RWPE2 (cell line): ENCODE measurements around the gene BICDL2.
"Not testable (repeated sequence)": the region's sequence is repeated elsewhere in the genome, so short reads cannot be mapped to it uniquely, and the experiment has no call there.

Experiments
- ATAC-seq: fragments of 200-7000 bp; cut with Tn5 transposase; 3 replicates; pipeline ENCODE4 v1.9.1; 2021; ENCODE audit warnings: low read depth
- DNase-seq: peaks from one replicate; pipeline ENCODE4 v3.0.0-alpha.2; 2020; ENCODE audit warnings: low spot score
- H3K27ac ChIP-seq: fragments of 450-650 bp; 2 replicates; pipeline ENCODE4 v1.5.1; 2017; ENCODE audit warnings: mild to moderate bottlenecking; ENCODE audit not compliant: poor library complexity, severe bottlenecking
- H3K27me3 ChIP-seq: fragments of 250-450 bp; sonication (Bioruptor Pico); 2 replicates; pipeline ENCODE4 v1.5.1; 2021; ENCODE audit warnings: mild to moderate bottlenecking, moderate library complexity; ENCODE audit not compliant: insufficient read depth, poor library complexity, severe bottlenecking
- H3K36me3 ChIP-seq: fragments of 250-450 bp; sonication (Bioruptor Pico); 2 replicates; pipeline ENCODE4 v1.5.1; 2020; ENCODE audit warnings: low read depth, mild to moderate bottlenecking, moderate library complexity
- H3K4me1 ChIP-seq: fragments of 250-450 bp; sonication (Bioruptor Pico); 2 replicates; pipeline ENCODE4 v1.5.1; 2021; ENCODE audit warnings: mild to moderate bottlenecking, moderate library complexity; ENCODE audit not compliant: insufficient read depth, poor library complexity, severe bottlenecking
- H3K4me3 ChIP-seq: fragments of 250-450 bp; sonication (Bioruptor Pico); 2 replicates; pipeline ENCODE4 v1.5.1; 2021; ENCODE audit warnings: mild to moderate bottlenecking, moderate library complexity; ENCODE audit not compliant: severe bottlenecking
- H3K9me3 ChIP-seq: fragments of 250-450 bp; sonication (Bioruptor Pico); 2 replicates; pipeline ENCODE4 v1.5.1; 2021; ENCODE audit warnings: mild to moderate bottlenecking, moderate library complexity; ENCODE audit not compliant: severe bottlenecking
- TF ChIP-seq, protein P1 (sequence below): fragments of 450-650 bp; IDR thresholded peaks from one replicate; pipeline ENCODE4 v1.5.1; 2017; ENCODE audit warnings: mild to moderate bottlenecking, moderate library complexity; ENCODE audit not compliant: poor library complexity, severe bottlenecking

BICDL2 gene

DNA sequence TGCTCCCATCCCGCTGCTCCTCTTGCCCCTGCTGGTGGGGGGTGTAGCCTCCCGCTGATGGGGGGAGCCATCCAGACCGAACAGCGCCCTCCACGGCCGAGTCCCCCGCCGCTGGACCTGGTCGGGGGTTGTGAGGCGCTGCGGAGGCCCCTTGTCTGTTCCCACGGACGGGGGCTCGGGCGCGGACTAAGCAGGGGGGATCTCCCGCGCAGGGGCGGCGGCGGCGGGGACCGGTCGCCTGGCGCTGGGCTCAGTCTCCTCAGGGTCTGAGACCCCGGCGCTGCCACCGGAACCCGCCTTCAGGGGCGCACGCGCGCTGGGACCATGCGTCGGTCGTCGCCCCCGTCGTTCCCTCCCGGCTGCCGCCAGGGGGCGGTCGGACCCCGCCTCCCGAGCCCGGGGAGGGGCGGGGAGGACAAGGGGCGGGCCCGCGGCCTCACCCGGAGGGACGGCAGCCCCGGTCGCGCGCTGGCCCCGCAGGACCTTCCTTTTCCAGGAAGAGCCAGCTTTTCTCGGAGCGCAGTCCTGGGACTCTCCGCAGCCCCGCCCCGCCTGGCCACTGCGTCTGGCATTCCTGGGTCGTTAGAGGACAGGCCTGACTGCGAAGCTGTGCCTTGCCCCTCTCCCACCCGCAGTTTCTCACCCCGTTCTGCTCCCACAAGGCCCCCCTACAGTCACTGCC, 22.4 kb upstream of the BICDL2 start:
- H3K36me3 ChIP-seq: no peaks in the 10 kb centered on the region
- DNase-seq: no peak
- peak; percentile 87 for ATAC-seq
- H3K27ac ChIP-seq: peak overlapping the region; percentile 35
- no peaks in the 10 kb centered on the region for H3K27me3 ChIP-seq
- TF ChIP-seq, protein P1, sequence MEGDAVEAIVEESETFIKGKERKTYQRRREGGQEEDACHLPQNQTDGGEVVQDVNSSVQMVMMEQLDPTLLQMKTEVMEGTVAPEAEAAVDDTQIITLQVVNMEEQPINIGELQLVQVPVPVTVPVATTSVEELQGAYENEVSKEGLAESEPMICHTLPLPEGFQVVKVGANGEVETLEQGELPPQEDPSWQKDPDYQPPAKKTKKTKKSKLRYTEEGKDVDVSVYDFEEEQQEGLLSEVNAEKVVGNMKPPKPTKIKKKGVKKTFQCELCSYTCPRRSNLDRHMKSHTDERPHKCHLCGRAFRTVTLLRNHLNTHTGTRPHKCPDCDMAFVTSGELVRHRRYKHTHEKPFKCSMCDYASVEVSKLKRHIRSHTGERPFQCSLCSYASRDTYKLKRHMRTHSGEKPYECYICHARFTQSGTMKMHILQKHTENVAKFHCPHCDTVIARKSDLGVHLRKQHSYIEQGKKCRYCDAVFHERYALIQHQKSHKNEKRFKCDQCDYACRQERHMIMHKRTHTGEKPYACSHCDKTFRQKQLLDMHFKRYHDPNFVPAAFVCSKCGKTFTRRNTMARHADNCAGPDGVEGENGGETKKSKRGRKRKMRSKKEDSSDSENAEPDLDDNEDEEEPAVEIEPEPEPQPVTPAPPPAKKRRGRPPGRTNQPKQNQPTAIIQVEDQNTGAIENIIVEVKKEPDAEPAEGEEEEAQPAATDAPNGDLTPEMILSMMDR: peak; percentile 98
- H3K9me3 ChIP-seq: no peaks in the 10 kb centered on the region
- no peaks in the 10 kb centered on the region for H3K4me1 ChIP-seq
- H3K4me3 ChIP-seq: peak overlapping the region; percentile 98

- ATAC-seq (peak; percentile 40), DNase-seq (no peak)
- Histone ChIP-seq H3K36me3 (no peaks in the 10 kb centered on the region), H3K9me3 (no peaks in the 10 kb centered on the region), H3K4me3 (peak overlapping the region; percentile 98), H3K4me1 (no peaks in the 10 kb centered on the region), H3K27ac (peak overlapping the region; percentile 35), H3K27me3 (no peaks in the 10 kb centered on the region)
- TF ChIP-seq, protein P1: no peak
These were observed 21.6 kb upstream of the BICDL2 start for GRCh38 chr16:3058139-3059030.

- no peaks in the 10 kb centered on the region for H3K9me3 ChIP-seq
- no peak overlapping the region for H3K27ac ChIP-seq
- DNase-seq: no peak
- H3K4me1 ChIP-seq: no peaks in the 10 kb centered on the region
- H3K36me3 ChIP-seq: no peaks in the 10 kb centered on the region
- H3K4me3 ChIP-seq: no peak overlapping the region
- no peaks in the 10 kb centered on the region for H3K27me3 ChIP-seq
- no peak for ATAC-seq
- TF ChIP-seq, protein P1: no peak
These were observed 20.7 kb upstream of the BICDL2 start for GRCh38 chr16:3057181-3058138.

DNA sequence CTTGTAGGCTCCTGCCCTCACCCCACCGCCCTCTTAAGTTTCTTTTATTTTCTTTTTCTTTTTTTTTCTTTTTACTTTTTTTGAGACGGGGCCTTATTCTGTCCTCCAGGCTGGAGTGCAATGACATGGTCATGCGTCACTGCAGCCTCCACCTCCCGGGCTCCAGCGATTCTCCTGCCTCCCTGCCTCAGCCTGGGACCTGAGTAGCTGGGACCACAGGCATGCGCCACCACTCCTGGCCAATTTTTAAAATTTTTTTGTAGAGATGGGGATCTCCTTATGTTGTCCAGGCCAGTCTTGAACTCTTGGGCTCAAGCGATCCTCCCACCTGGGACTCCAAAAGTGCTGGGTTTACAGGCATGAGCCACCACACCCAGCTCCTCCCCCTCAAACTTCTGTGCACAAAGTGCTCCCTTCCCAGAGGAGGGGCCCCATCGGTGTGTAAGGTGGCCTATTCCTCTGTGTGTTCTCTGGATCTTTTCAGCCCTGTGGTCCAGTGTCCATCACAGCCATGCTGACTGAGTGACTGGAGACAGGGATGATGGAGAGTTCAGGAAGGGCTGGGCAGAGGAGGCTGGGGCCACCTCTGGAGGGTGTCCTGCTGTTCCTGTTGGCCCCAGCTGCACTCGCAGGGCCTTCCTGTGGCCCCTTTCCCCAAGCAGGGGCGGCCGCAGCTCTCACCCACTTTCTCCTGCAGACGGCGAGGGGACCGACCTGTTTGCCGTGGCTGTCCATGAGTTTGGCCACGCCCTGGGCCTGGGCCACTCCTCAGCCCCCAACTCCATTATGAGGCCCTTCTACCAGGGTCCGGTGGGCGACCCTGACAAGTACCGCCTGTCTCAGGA, 19.8 kb upstream of the BICDL2 start:
- Histone ChIP-seq H3K4me1 (no peaks in the 10 kb centered on the region), H3K9me3 (no peaks in the 10 kb centered on the region), H3K36me3 (no peaks in the 10 kb centered on the region), H3K27ac (no peak overlapping the region), H3K27me3 (no peaks in the 10 kb centered on the region), H3K4me3 (no peak overlapping the region)
- DNase-seq: no peak
- ATAC-seq: no peak
- TF ChIP-seq, protein P1: no peak

GRCh38 chr16:3055734-3056115, 19.0 kb upstream of the BICDL2 start:
- H3K9me3 ChIP-seq, H3K36me3 ChIP-seq, H3K4me1 ChIP-seq, DNase-seq, ATAC-seq, H3K27me3 ChIP-seq, H3K4me3 ChIP-seq, H3K27ac ChIP-seq: not testable (repeated sequence)
